ENCODE results near the gene COL4A1. TPM values are rescaled to one million over a fixed set of nuclear protein-coding genes. Genes with fewer than 3 reads are reported as not detected.

The COL4A1 gene
- total and polyA plus RNA-seq, 2 donors, result 334 to 1,096 TPM

DNA sequence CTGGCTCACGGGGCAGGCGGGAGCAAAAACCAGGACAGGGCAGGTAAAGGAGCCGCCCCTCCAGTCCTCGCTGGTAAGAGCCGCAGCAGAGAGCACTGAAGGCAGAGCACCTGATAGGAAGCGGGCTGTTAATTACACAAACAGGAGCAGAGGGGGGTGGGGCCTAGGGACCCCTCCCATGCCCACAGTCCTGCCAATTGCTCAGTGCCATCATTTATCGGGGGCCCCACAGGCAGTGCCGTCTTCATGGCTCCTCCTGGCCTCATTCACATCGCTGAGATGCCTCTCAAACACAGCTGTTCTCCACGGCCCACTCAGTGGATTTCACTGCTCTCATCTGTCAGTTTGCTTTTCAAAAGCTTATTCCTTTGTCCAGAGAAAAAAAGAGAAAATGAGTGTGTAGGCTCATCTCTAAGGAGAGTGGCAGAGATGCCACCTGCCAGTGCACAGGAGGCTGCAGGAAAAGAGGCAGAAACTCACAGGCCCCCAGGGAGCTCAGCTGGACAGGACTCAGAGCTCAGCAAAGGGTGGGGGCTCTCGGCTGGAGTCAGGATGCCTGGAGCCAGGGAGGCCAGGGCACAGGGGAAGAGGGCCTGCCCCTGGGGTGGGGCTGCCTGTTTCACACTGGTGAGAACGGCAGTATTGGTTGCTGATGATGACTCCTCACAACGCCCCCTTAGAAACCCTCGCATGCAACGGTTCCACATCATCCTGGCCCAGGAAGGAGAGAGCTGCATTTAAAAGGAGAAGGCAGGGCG is 174.6 kb downstream of the COL4A1 start:
- DNase-seq (ENCODE audit: extremely low spot score), result no peak

DNA sequence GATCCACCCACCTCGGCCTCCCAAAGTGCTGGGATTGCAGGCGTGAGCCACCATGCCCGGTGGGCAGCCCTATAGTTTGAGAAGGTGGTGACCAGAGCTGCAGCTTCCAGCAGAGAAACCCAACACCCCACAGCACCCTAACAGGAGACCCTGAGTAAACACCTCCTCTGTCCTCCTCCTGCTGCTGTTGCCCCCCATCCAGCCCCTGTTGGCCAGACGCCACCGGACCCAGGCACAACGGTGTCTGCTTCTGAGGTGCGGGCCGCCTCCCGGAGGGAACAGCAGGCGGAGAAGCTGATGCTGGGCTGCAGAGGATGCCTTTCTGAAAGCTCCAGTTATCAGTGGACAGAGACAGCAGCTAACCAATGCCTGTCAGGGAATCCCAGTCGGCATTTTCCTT is 175.5 kb downstream of the COL4A1 start:
- 79% methylated on average over 11 of the region's 11 CpGs for WGBS
- Histone ChIP-seq H3K4me1 (ENCODE audit: insufficient read depth) (no peaks in the 10 kb centered on the region), H3K27ac (ENCODE audit: low read depth) (no peak overlapping the region), H3K36me3 (ENCODE audit: insufficient read depth) (no peaks in the 10 kb centered on the region), H3K4me3 (ENCODE audit: low read depth, low read length) (no peak overlapping the region)
- no peak for DNase-seq (ENCODE audit: extremely low spot score)

More for the DNA sequence above, 174.6 kb downstream of the COL4A1 start:
- no peak overlapping the region for H3K27ac ChIP-seq (ENCODE audit: low read depth)
- no peaks in the 10 kb centered on the region for H3K4me1 ChIP-seq (ENCODE audit: insufficient read depth)
- 73% methylated on average over 16 of the region's 16 CpGs for WGBS
- no peak overlapping the region for H3K4me3 ChIP-seq (ENCODE audit: low read depth, low read length)
- H3K36me3 ChIP-seq (ENCODE audit: insufficient read depth), result no peaks in the 10 kb centered on the region

DNA sequence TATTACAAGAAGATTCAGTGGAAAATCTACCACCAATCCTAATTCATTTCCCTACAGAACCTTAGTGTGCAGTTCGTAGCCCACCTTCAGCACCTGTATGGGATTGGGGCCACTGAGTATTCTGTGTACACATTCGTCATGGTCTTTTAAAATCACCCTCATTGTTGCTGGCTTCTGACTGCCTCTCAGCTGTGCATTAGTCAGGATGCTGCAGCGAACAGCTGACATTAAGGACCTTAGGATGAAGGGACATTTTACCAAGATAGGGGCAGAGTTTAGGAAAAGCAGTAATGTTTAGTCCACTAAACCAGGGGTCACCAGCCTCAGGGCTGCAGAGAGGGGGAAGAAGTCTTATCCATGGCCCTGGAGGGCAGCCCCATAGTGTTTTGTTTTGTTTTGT is 176.5 kb downstream of the COL4A1 start:
- Histone ChIP-seq H3K27ac (ENCODE audit: low read depth) (no peak overlapping the region), H3K36me3 (ENCODE audit: insufficient read depth) (no peaks in the 10 kb centered on the region), H3K4me1 (ENCODE audit: insufficient read depth) (no peaks in the 10 kb centered on the region), H3K4me3 (ENCODE audit: low read depth, low read length) (no peak overlapping the region)
- no peak for DNase-seq (ENCODE audit: extremely low spot score)
- 92% methylated on average over 3 of the region's 3 CpGs for WGBS

DNA sequence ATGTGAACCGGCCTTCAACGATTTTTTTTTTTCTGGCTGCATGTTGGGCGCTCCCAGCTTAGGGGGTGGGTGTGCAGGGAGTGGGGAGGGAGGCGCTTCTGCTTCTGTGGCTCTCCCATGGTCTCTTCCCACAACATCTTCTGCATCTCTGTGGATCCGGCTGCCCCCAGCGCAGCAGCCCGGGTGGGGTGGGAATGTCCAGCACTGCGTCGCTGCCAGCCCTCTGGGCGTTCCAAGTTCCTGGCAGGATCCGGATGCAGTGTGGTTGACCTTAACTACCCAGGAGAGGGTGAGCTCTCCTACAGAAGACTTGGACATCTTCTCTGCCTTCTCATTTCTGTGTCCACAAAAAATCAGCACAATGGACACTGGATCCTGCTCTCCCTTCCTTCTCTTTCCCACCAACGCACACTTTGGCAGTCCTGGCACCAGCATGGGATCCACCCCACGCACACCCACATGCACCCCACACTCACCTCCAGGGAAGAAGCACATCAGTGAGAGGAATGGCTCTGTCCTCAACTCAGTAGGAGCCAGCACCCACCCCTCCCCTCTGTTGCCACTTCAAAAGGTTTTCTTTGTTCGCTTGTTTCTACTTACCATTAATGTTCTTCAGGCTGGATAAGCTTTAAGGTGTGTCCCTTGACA is 177.3 kb downstream of the COL4A1 start:
- 91% methylated on average over 14 of the region's 14 CpGs for WGBS
- Histone ChIP-seq H3K27ac (ENCODE audit: low read depth) (no peak overlapping the region), H3K4me1 (ENCODE audit: insufficient read depth) (no peaks in the 10 kb centered on the region), H3K4me3 (ENCODE audit: low read depth, low read length) (no peak overlapping the region), H3K36me3 (ENCODE audit: insufficient read depth) (no peaks in the 10 kb centered on the region)
- no peak for DNase-seq (ENCODE audit: extremely low spot score)

DNA sequence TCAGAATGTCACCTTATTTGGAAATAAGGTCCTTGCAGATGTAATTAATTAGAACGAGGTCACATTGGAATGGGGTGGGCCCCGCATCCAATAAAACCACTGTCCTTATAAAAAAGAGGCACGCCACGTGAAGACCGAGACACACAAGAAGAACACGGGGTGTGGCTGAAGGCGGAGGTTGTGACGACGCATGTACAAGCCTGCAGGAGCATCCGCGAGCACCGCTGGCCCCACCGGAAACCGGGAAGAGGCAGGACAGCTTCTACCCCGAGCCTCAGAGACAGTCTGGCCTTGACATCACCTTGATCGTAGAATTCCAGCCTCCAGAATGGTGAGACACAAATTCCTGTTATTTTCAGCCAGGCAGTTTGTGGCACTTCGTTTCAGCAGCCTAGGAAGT is 177.9 kb downstream of the COL4A1 start:
- no peak overlapping the region for H3K27ac ChIP-seq (ENCODE audit: low read depth)
- no peak for DNase-seq (ENCODE audit: extremely low spot score)
- H3K4me1 ChIP-seq (ENCODE audit: insufficient read depth), result no peaks in the 10 kb centered on the region
- WGBS, result 93% methylated on average over 17 of the region's 17 CpGs
- H3K36me3 ChIP-seq (ENCODE audit: insufficient read depth), result no peaks in the 10 kb centered on the region
- no peak overlapping the region for H3K4me3 ChIP-seq (ENCODE audit: low read depth, low read length)

DNA sequence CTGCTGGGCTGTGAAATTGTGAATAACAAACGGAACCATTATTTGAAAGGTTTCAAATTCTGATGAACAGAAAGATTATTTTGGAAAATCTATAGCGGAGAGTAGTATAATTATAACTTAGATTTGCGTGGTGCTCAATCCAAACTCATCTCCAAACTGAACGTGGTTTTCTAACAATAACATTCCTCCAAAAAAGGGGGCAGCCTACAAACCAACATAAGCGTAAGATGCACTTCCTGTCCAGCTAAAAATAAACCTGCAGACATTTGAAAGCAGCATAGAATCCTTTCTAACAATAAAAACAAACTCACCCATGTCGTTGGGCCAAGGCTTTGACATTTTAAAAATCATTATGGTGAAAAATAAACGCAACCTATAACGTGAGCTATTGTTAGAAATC is 178.4 kb downstream of the COL4A1 start:
- Histone ChIP-seq H3K4me3 (ENCODE audit: low read depth, low read length) (no peak overlapping the region), H3K4me1 (ENCODE audit: insufficient read depth) (no peaks in the 10 kb centered on the region), H3K36me3 (ENCODE audit: insufficient read depth) (no peaks in the 10 kb centered on the region), H3K27ac (ENCODE audit: low read depth) (no peak overlapping the region)
- 79% methylated on average over 8 of the region's 8 CpGs for WGBS
- DNase-seq (ENCODE audit: extremely low spot score), result no peak

DNA sequence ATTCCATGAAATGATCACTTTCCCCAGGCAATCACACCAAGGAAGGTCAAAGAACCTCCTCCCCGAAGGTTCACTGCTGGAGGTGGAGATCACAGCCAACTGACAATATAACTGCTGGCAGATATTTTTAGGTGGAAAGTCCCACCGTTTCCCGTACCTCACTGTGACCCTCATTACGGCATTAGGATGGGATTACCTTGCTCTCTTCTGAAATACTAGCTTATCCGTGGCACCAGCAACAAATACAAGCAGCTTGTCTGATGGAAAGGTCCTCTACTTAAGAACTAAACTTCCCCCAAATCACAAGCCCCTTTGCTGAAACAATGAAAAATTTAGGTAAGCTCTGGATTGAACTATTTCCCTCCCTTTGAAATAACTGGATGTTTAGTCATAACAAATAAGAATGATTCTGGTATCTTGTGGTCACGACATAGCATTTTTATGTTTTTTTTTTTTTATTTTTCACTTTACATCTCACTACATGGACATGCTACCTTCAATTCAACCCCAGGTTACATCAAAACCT is 178.9 kb downstream of the COL4A1 start:
- H3K27ac ChIP-seq (ENCODE audit: low read depth), result no peak overlapping the region
- 65% methylated on average over 6 of the region's 6 CpGs for WGBS

DNA sequence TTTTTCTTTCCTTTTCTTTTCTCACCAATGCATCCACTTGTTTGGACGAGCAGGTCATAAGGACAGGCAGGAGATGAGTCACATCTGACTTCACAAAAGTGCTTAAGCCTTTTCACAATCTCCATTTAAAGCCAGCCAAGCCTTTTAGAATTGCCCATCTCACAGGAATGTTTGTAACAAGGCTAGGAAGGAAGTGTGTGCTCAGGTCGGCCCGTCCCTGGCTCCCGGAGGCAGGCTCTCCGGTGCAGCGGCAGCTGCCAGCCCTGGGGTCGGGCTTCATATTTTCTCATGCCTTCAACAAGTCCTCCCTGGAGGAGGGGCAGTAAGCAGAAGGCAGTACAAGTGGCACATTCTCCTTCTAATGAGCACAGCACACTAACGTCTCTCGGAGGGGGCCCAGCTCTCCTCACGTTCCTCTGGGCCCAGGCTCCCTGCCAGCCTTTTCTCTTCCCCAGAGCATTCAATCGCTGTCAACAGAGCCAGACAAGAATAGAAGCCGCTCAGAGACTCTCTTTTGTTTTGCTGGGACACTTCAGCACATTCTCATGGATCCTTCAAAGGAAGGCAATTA is 180.5 kb downstream of the COL4A1 start:
- no peaks in the 10 kb centered on the region for H3K36me3 ChIP-seq (ENCODE audit: insufficient read depth)
- 8% methylated on average over 12 of the region's 12 CpGs for WGBS
- no peak overlapping the region for H3K27ac ChIP-seq (ENCODE audit: low read depth)
- H3K4me1 ChIP-seq (ENCODE audit: insufficient read depth), result no peaks in the 10 kb centered on the region
- DNase-seq (ENCODE audit: extremely low spot score), result no peak
- H3K4me3 ChIP-seq (ENCODE audit: low read depth, low read length), result no peak overlapping the region

More for the DNA sequence above, 178.9 kb downstream of the COL4A1 start:
- Histone ChIP-seq H3K4me3 (ENCODE audit: low read depth, low read length) (no peak overlapping the region), H3K4me1 (ENCODE audit: insufficient read depth) (no peaks in the 10 kb centered on the region), H3K36me3 (ENCODE audit: insufficient read depth) (no peaks in the 10 kb centered on the region)
- no peak for DNase-seq (ENCODE audit: extremely low spot score)

DNA sequence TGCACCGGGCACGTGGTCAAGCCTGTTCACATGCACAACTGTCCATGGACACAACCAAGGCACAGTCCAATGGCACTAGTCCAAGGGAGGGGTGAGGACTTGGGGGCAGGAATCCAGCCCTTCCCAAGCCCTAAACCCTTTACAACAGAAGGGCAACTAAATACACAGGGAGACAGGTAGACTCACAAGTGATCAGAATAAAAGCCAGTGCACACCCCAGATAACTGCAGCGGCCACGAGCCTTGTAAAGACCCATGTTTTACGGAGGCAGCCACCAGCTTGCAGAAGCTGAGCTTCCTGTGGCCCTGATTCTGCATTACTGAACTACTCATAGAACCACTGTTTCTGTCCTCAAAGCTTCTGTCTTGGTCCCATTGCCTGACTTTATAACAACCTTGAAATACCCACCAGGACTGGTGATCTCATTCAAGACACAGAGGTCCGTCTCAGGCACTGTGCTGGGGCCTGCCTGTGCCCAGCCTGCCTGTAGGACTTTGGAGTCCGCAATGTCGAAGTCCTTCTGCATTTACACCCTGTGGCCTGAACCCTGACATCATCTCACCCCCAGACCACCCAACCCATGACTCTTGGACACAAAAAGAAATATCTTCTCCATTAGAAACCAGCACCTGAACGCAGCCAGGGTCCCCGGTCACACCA is 181.2 kb downstream of the COL4A1 start:
- H3K36me3 ChIP-seq (ENCODE audit: insufficient read depth), result no peaks in the 10 kb centered on the region
- no peaks in the 10 kb centered on the region for H3K4me1 ChIP-seq (ENCODE audit: insufficient read depth)
- WGBS, result 97% methylated on average over 10 of the region's 10 CpGs
- H3K4me3 ChIP-seq (ENCODE audit: low read depth, low read length), result no peak overlapping the region
- no peak overlapping the region for H3K27ac ChIP-seq (ENCODE audit: low read depth)
- DNase-seq (ENCODE audit: extremely low spot score), result no peak

DNA sequence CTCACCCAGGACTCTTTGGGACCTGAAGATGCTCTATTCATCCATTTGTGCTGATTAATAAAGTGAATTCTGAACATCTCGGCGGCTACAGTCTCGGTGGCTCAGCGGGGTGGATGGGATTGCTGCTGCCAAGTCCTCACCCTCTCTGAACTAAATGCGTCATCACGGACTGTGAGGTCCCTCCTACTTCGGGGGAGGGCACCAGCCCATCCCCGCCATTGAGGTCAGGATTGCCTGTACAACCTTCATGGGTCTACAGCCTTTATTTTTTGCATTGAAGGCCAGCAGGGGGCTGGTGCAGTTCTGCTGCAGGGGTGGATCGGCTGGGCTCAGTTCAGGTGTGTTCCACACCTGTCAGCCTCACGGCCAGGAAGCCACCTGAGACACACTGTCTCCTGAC is 181.8 kb downstream of the COL4A1 start:
- no peaks in the 10 kb centered on the region for H3K4me1 ChIP-seq (ENCODE audit: insufficient read depth)
- 92% methylated on average over 10 of the region's 10 CpGs for WGBS
- no peak overlapping the region for H3K27ac ChIP-seq (ENCODE audit: low read depth)
- H3K4me3 ChIP-seq (ENCODE audit: low read depth, low read length), result no peak overlapping the region
- DNase-seq (ENCODE audit: extremely low spot score), result no peak
- H3K36me3 ChIP-seq (ENCODE audit: insufficient read depth), result no peaks in the 10 kb centered on the region

DNA sequence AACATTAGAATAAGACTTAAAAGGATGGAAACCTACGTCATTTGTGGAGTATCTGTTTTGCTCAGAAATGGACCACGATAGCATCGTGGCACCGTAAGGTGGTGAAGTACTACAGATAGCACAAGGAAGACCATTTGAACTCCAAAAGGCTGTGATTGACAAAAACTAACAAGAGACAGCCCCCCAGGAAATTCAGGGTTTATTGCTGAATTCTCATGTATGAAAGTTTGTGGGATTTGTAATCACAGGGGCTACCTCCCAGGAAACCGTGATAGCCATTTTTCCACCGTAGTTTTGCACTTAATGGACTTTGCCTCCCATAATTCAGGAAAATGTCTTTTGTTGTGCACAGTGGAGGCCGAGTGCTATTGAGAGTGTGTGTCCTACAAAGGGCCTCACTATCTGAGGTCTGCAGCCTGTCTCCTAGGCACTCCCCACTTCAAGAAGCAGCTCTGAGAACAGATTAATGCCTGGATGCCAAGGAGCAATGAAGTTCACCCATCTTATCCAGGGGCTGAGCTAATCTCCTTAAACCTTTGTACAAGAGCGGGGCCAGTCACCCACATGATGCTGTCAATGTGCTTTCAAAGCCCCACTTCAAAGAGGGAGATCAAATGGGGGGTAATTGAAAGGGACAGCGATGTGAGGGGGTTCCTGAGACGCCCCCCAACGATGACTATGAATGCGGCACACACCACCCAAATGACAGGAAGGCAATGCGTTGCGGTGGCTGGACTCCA is 182.6 kb downstream of the COL4A1 start:
- Histone ChIP-seq H3K27ac (ENCODE audit: low read depth) (no peak overlapping the region), H3K36me3 (ENCODE audit: insufficient read depth) (no peaks in the 10 kb centered on the region), H3K4me1 (ENCODE audit: insufficient read depth) (no peaks in the 10 kb centered on the region), H3K4me3 (ENCODE audit: low read depth, low read length) (no peak overlapping the region)
- no peak for DNase-seq (ENCODE audit: extremely low spot score)
- 90% methylated on average over 14 of the region's 14 CpGs for WGBS

DNA sequence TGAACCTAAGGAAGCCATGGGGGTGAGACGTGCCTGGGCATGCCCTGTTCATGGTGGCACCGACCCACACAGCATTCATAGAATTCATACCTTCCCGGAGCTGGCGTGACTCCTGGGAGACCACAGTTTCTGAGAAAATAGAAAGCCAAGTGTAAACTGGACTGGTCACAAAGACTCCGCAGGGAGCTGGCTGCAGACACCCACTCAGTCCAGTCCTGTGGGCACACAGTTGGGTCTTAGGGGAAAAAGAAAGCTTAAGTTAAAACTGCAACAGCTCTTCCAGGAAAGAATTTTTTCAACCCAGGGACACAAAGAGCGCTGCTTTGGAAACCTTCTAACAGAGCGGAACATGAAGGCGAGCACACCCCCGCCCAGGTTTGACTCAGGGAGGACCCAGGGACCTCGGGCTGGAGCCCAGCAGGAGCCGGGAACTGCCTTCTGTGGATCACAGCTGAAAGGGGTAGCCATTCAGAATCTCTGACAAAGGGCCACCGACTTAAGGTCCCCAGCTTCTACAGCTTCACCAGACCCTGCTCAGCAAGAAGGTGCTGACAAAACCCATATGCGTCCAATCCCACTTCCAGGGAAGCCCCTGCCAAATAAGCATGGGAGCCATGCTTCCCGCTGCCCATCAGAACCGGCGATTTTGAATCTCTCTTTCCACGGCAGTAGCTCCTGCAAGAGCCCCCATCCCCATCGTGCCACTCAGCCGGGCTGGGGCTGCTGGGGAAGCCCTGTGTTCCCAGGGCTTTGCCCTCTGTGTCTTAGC is 183.7 kb downstream of the COL4A1 start:
- no peak overlapping the region for H3K27ac ChIP-seq (ENCODE audit: low read depth)

More for the DNA sequence above, 183.7 kb downstream of the COL4A1 start:
- no peak for DNase-seq (ENCODE audit: extremely low spot score)
- 86% methylated on average over 19 of the region's 19 CpGs for WGBS
- no peaks in the 10 kb centered on the region for H3K36me3 ChIP-seq (ENCODE audit: insufficient read depth)
- H3K4me1 ChIP-seq (ENCODE audit: insufficient read depth), result no peaks in the 10 kb centered on the region
- no peak overlapping the region for H3K4me3 ChIP-seq (ENCODE audit: low read depth, low read length)
